Measurements from ENCODE around the gene NTNG1. TPM values are rescaled to one million over a fixed set of nuclear protein-coding genes. Genes with fewer than 3 reads are reported as not detected.
A peak's percentile ranks its signal among the peaks of the same experiment; 100 is the strongest.

The NTNG1 gene
- total RNA-seq, 1 donor from 2014 or later = not detected

DNA sequence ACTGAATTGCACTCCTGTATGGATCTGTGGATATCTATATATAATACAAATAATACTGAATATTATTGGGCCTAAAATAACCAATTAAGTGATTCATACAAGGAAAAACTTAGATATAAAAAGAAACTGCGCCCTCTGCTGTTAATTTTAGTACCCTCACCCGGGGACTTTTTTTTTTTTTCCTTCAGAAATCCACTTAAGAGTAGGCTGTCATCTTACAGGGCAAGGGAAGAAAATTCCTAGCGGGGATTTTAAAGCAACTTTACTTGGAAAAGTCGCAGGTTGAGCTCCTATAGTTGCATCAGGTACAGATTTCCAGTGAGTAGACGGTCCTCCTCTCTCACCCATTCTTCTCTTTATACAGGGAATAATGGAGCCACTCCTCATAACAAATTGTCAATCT is 1.3 kb downstream of the NTNG1 start:
- Mint-ChIP-seq H3K9me3 (ENCODE audit: low read depth) (no peaks in the 10 kb centered on the region), H3K27me3 (ENCODE audit: low read depth) (peaks cover 45% of the 10 kb centered on the region), H3K36me3 (ENCODE audit: low read depth) (no peaks in the 10 kb centered on the region), H3K27ac (ENCODE audit: unreplicated experiment) (no peak overlapping the region), H3K4me1 (ENCODE audit: low read depth) (peaks cover 20% of the 10 kb centered on the region), H3K4me3 (ENCODE audit: unreplicated experiment) (peak overlapping the region; percentile 66)
- DNase-seq (ENCODE audit: low spot score) = no peak
- TF ChIP-seq, protein P1, sequence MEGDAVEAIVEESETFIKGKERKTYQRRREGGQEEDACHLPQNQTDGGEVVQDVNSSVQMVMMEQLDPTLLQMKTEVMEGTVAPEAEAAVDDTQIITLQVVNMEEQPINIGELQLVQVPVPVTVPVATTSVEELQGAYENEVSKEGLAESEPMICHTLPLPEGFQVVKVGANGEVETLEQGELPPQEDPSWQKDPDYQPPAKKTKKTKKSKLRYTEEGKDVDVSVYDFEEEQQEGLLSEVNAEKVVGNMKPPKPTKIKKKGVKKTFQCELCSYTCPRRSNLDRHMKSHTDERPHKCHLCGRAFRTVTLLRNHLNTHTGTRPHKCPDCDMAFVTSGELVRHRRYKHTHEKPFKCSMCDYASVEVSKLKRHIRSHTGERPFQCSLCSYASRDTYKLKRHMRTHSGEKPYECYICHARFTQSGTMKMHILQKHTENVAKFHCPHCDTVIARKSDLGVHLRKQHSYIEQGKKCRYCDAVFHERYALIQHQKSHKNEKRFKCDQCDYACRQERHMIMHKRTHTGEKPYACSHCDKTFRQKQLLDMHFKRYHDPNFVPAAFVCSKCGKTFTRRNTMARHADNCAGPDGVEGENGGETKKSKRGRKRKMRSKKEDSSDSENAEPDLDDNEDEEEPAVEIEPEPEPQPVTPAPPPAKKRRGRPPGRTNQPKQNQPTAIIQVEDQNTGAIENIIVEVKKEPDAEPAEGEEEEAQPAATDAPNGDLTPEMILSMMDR (IDR thresholded peaks at IDR 0.05) = peak; percentile 94

DNA sequence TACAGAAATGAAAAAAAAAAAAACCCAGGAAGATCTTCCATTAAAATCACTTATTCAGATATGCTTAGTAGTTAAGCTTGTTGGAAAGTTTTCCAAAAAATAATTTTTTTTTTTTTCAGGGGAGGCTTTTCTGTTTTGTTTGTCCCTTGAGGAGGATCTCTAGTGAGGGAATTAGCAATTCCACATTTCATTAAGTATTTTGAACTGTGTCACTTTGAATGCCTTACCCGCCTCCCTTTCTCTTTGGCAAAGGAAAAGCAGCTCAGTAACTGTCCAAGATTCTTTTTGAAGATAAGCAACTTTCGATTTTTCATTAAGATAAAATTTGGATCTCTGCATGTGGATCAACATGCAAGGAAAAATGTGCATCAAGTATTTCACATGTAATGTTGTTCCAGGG is 1.8 kb downstream of the NTNG1 start:
- Mint-ChIP-seq H3K4me3 (ENCODE audit: unreplicated experiment) (no peak overlapping the region), H3K36me3 (ENCODE audit: low read depth) (no peaks in the 10 kb centered on the region), H3K27me3 (ENCODE audit: low read depth) (peaks cover 41% of the 10 kb centered on the region), H3K9me3 (ENCODE audit: low read depth) (no peaks in the 10 kb centered on the region), H3K27ac (ENCODE audit: unreplicated experiment) (no peak overlapping the region), H3K4me1 (ENCODE audit: low read depth) (peaks cover 20% of the 10 kb centered on the region)
- DNase-seq (ENCODE audit: low spot score) = no peak
- TF ChIP-seq, protein P1 (IDR thresholded peaks at IDR 0.05) = no peak

DNA sequence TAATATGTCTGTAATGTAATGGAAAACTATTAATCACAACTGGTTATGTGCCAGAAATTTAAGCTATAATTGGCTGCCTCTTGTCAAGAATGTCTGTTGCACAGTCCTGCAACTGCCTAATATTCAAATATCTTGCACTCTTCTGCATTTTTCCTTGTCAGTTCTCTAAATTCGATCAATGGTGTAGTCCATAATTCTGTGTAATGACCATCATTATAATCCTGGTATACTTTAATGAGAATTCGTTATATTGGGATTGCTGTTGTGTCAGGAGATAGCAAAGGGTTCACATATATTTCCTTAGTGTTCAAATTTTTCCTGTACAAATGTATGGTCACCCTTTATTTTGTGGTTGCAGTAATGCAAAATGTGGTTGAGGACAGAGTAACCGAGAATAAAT is 4.8 kb downstream of the NTNG1 start:
- no peak for DNase-seq (ENCODE audit: low spot score)
- peaks cover 8% of the 10 kb centered on the region for H3K4me1 Mint-ChIP-seq (ENCODE audit: low read depth)
- peaks cover 25% of the 10 kb centered on the region for H3K27me3 Mint-ChIP-seq (ENCODE audit: low read depth)
- no peak overlapping the region for H3K27ac Mint-ChIP-seq (ENCODE audit: unreplicated experiment)
- TF ChIP-seq, protein P1 (IDR thresholded peaks at IDR 0.05) = no peak
- H3K4me3 Mint-ChIP-seq (ENCODE audit: unreplicated experiment) = no peak overlapping the region
- no peaks in the 10 kb centered on the region for H3K9me3 Mint-ChIP-seq (ENCODE audit: low read depth)
- H3K36me3 Mint-ChIP-seq (ENCODE audit: low read depth) = no peaks in the 10 kb centered on the region

DNA sequence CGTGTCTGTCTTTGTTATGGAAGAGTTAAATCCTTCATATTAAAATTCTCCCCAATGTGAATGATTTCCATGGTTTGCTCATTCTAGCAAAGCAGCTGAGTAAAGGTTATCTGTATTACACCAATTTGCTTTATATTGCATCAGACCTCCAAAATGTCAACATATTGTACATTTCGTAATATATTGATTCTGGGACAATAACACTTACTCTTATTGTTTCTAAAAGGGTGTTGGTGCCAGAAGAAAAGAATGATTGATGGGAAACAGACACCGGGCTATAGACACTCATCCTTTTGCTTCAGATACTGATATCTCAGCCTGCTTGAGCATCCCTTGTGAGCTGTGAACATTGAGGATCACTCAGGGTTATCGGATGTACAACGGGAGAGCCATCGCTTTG is 7.0 kb downstream of the NTNG1 start:
- Mint-ChIP-seq H3K36me3 (ENCODE audit: low read depth) (no peaks in the 10 kb centered on the region), H3K4me3 (ENCODE audit: unreplicated experiment) (no peak overlapping the region), H3K4me1 (ENCODE audit: low read depth) (no peaks in the 10 kb centered on the region), H3K27ac (ENCODE audit: unreplicated experiment) (no peak overlapping the region), H3K9me3 (ENCODE audit: low read depth) (no peaks in the 10 kb centered on the region), H3K27me3 (ENCODE audit: low read depth) (peaks cover 17% of the 10 kb centered on the region)
- no peak for DNase-seq (ENCODE audit: low spot score)
- TF ChIP-seq, protein P1 (IDR thresholded peaks at IDR 0.05) = no peak

DNA sequence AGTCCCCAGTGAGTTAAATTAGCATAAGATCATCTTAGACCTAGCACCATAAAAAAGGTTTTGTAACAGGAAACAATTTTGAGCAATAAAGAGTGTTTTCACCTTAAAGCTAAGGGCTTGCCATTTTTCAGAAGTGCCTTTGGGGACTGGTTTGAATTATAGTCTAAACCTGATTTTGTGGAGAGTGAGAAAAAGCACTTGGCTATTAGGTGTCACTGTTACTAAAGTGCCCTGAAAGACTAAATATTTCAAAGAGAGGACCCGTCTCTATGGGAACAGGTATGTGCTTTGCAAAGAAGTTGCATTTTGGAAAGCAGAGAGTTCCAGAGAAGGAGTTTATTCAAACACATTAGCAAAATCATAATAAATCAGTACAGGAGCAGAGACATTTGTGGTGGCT is 9.1 kb downstream of the NTNG1 start:
- TF ChIP-seq, protein P1 (IDR thresholded peaks at IDR 0.05) = no peak
- H3K27ac Mint-ChIP-seq (ENCODE audit: unreplicated experiment) = no peak overlapping the region

More for the DNA sequence above, 9.1 kb downstream of the NTNG1 start:
- H3K4me3 Mint-ChIP-seq (ENCODE audit: unreplicated experiment) = no peak overlapping the region
- DNase-seq (ENCODE audit: low spot score) = no peak
- no peaks in the 10 kb centered on the region for H3K9me3 Mint-ChIP-seq (ENCODE audit: low read depth)
- peaks cover 14% of the 10 kb centered on the region for H3K27me3 Mint-ChIP-seq (ENCODE audit: low read depth)
- H3K36me3 Mint-ChIP-seq (ENCODE audit: low read depth) = no peaks in the 10 kb centered on the region
- H3K4me1 Mint-ChIP-seq (ENCODE audit: low read depth) = no peaks in the 10 kb centered on the region
